A673 (cell line): ENCODE data around the gene ID4. TPM values are rescaled to one million over a fixed set of nuclear protein-coding genes. Genes with fewer than 3 reads are reported as not detected.

Source experiments
- BruUV-seq: library from RNA; stranded (reverse); fragments of 400-500 nt; replicated peaks from 2 replicates; lab custom pipeline; 2021; lab: Mats Ljungman, UMichigan
- CTCF ChIA-PET: fragments of 300-600 bp; sonication (Branson Sonifier 250); formaldehyde crosslinking; loops from one replicate; lab custom pipeline; 2022; ENCODE audit warnings: antibody characterized with exemption; lab: Charles Lee
- POLR2A ChIA-PET: fragments of 300-600 bp; sonication (Branson Sonifier 250); formaldehyde crosslinking; loops from one replicate; lab custom pipeline; 2022; ENCODE audit warnings: antibody characterized with exemption; ENCODE audit not compliant: low non-redundant PET; lab: Charles Lee
- DNase-seq: peaks from one replicate; pipeline ENCODE4 v3.0.0-alpha.2; 2015; ENCODE audit warnings: low spot score
- H3K27ac ChIP-seq: fragments of 200-600 bp; sonication (generic); 2 replicates; pipeline ENCODE4 v1.5.1; 2016; ENCODE audit warnings: mixed run types, low read depth, mild to moderate bottlenecking, mixed read lengths, antibody characterized with exemption, low read length; ENCODE audit not compliant: poor library complexity, severe bottlenecking
- H3K27me3 ChIP-seq: fragments of 200-600 bp; sonication (generic); replicated peaks from 2 replicates; pipeline ENCODE4 v1.6.1; 2017; ENCODE audit warnings: mixed run types, low read depth, mild to moderate bottlenecking, mixed read lengths, antibody characterized with exemption, low read length; ENCODE audit not compliant: insufficient read depth, poor library complexity
- H3K36me3 ChIP-seq: fragments of 200-600 bp; sonication (generic); 2 replicates; pipeline ENCODE4 v1.6.1; 2016; ENCODE audit warnings: mixed run types, mild to moderate bottlenecking, mixed read lengths, antibody characterized with exemption, low read length; ENCODE audit not compliant: insufficient read depth, poor library complexity, severe bottlenecking
- H3K4me1 ChIP-seq: fragments of 200-600 bp; sonication (generic); 2 replicates; pipeline ENCODE4 v1.6.1; 2017; ENCODE audit warnings: mixed run types, mild to moderate bottlenecking, mixed read lengths, antibody characterized with exemption, low read length; ENCODE audit not compliant: insufficient read depth, poor library complexity, severe bottlenecking
- H3K4me3 ChIP-seq: fragments of 200-600 bp; sonication (generic); 2 replicates; pipeline ENCODE4 v1.5.1; 2016; ENCODE audit warnings: low read depth, mixed run types, mild to moderate bottlenecking, mixed read lengths, low read length; ENCODE audit not compliant: poor library complexity, severe bottlenecking
- H3K9me3 ChIP-seq: fragments of 200-600 bp; sonication (generic); 2 replicates; pipeline ENCODE4 v1.6.1; 2016; ENCODE audit warnings: mixed run types, low read depth, mild to moderate bottlenecking, mixed read lengths, antibody characterized with exemption, low read length; ENCODE audit not compliant: poor library complexity, severe bottlenecking
- EZH2 ChIP-seq: fragments of 200-600 bp; sonication (generic); IDR thresholded peaks from 2 replicates; pipeline ENCODE4 v1.6.1; 2017; ENCODE audit warnings: borderline replicate concordance, low read depth, mild to moderate bottlenecking, mixed read lengths, antibody characterized with exemption, low read length; ENCODE audit not compliant: poor library complexity, severe bottlenecking
- intact Hi-C: fragments of 100-400 bp; cut with micrococcal nuclease; formaldehyde crosslinking; loops from one replicate; pipeline ENCODE4 v1.10.0; 2022; ENCODE audit not compliant: unreplicated experiment
- total RNA-seq: library from RNA; stranded (reverse); gene quantifications from 2 replicates; pipeline ENCODE4 v1.2.3, GENCODE V29; 2021
- TF ChIP-seq, protein P1 (sequence below): fragments of 300-800, 200-600 bp; sonication (generic); conservative IDR thresholded peaks from 2 replicates; pipeline ENCODE4 v1.5.1; 2017; ENCODE audit warnings: low read depth, mild to moderate bottlenecking, antibody characterized with exemption, low read length, moderate library complexity, mixed read lengths

Gene ID4
- total RNA-seq, 1 experiment from 2014 or later = 29.3 TPM

DNA sequence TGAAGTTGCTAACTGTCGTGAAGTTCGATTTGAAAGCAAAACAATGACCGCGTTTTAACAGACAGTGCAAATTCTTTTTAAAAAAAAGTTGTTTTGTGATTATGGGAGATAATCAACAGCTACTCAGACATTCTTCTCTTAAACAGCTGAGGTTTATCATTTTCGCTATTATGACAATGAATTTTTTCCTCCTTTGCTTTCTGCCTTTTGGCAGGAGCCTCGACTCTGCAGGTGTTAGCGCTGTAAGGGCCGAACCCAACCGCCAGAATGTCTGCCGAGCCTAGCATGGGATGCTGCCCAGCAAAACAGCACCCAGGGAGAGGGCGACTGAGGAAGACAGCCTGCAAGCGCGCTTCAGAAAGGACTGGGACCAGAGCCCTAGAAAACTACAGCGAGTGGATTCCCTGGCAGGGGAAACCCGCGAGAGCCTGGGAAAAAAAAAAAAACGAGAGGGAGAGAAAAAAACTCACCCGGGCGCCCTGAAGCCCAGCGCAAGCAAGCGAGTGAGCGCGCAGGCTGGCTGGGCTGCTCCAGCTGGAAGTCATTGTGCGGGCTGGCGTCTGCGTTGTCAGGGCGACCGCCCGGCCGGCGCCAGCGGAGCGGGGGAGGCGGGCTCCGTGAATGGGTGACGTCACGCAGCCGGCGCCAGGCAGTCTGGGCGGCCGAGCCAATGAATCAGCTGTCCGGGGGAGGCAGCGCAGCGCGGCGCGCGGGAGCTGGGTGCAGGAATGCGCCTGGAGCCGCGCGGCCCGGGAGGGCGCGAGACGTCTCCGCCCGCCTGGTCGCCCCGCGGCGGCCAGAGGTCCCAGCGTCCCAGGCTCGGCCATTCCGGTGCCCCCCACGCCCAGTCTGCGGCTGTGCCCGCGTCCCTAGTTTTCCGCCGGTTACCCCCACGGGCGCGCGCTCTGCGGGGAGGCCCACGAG, 32.7 kb upstream of the ID4 start:
- intact Hi-C loops = loop anchor here (2.0 to 5.0 kb wide), 2 partner anchors 32 to 152 kb away; partner anchors contain the start of gene ID4
- Histone ChIP-seq H3K9me3 (no peaks in the 10 kb centered on the region), H3K4me3 (peak overlapping the region; percentile 61), H3K27me3 (no peaks in the 10 kb centered on the region), H3K27ac (peak overlapping the region; percentile 98), H3K4me1 (peaks cover 30% of the 10 kb centered on the region), H3K36me3 (no peaks in the 10 kb centered on the region)
- DNase-seq = peak; percentile 97
- BruUV-seq = TSS peak; percentile 81
- POLR2A ChIA-PET = no interaction called here
- CTCF ChIA-PET = no interaction called here
- no peak for TF ChIP-seq EZH2
- TF ChIP-seq, protein P1, sequence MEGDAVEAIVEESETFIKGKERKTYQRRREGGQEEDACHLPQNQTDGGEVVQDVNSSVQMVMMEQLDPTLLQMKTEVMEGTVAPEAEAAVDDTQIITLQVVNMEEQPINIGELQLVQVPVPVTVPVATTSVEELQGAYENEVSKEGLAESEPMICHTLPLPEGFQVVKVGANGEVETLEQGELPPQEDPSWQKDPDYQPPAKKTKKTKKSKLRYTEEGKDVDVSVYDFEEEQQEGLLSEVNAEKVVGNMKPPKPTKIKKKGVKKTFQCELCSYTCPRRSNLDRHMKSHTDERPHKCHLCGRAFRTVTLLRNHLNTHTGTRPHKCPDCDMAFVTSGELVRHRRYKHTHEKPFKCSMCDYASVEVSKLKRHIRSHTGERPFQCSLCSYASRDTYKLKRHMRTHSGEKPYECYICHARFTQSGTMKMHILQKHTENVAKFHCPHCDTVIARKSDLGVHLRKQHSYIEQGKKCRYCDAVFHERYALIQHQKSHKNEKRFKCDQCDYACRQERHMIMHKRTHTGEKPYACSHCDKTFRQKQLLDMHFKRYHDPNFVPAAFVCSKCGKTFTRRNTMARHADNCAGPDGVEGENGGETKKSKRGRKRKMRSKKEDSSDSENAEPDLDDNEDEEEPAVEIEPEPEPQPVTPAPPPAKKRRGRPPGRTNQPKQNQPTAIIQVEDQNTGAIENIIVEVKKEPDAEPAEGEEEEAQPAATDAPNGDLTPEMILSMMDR = no peak

DNA sequence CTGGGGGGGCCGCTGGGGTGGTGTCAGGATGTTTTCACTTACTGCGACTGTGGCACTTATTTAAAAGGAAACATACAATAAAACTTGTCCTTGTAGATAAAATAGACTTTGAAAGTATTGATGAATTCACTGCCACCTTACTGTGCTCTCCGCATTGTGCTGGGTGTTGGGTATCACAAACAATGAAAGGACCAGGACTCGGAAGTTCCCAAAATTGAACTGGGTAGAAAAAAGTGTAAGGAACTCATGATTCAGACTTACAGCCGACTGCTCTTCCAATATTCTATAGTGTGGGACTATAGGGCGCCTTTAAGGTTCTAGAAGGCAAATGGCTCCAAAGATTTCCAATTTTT, 32.1 kb upstream of the ID4 start:
- intact Hi-C loops = loop anchor here (2.0 kb wide), 1 partner anchor 32 kb away; the partner anchor contains the start of gene ID4
- H3K4me3 ChIP-seq = peak overlapping the region; percentile 61
- BruUV-seq = TSS peak; percentile 80
- peaks cover 30% of the 10 kb centered on the region for H3K4me1 ChIP-seq
- H3K36me3 ChIP-seq = no peaks in the 10 kb centered on the region
- H3K9me3 ChIP-seq = no peaks in the 10 kb centered on the region
- DNase-seq = peak; percentile 68
- TF ChIP-seq, protein P1 = no peak
- no peak for TF ChIP-seq EZH2
- no peaks in the 10 kb centered on the region for H3K27me3 ChIP-seq
- ChIA-PET CTCF (no interaction called here), POLR2A (no interaction called here)
- peak overlapping the region; percentile 98 for H3K27ac ChIP-seq

DNA sequence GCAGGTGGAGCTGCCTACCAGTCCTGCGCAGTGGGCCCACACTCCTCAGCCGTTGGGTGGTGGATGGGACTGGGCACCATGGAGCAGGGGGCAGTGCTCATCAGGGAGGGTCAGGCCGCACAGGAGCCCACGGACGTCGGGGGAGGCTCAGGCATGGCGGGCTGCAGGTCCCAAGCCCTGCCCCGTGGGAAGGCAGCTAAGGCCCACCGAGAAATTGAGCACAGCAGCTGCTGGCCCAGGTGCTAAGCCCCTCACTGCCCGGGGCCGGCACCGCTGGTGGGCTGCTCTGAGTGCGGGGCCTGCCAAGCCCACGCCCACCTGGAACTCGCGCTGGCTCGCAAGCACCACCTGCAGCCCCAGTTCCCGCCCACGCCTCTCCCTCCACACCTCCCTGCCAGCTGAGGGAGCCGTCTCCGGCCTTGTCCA, 30.2 kb upstream of the ID4 start:
- POLR2A ChIA-PET = no interaction called here
- Histone ChIP-seq H3K4me3 (no peak overlapping the region), H3K27ac (no peak overlapping the region), H3K4me1 (peaks cover 24% of the 10 kb centered on the region), H3K9me3 (no peaks in the 10 kb centered on the region), H3K36me3 (no peaks in the 10 kb centered on the region), H3K27me3 (no peaks in the 10 kb centered on the region)
- no TSS peak for BruUV-seq
- CTCF ChIA-PET = no interaction called here
- TF ChIP-seq EZH2 = no peak
- DNase-seq = no peak
- intact Hi-C loops = no loop called here
